ENCODE data around the gene IRX4.

The IRX4 gene

DNA sequence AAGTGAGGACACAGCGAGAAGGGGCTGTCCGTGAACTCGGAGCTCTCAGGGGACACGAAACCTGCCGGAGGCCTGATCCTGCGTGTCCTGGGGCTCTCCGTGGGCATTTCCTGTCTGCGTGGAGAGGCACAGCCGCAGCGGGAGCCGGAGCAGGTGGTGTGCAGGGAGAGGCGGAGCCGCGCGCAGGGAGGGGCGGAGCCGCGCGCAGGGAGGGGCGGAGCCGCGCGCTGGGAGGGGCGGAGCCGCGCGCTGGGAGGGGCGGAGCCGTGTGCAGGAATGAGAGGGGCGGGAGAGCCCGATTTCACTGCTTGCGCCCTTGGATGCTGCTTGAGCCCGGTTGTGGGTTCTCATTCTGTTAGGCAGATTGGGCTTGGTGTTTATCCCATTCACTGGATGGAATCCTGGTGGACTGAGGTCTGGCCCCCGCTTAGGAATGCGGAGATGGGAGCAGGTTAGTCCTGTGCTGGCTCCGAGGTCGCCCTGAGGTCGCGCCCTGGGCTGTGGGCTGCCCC, 54.8 kb downstream of the IRX4 start:
- no peak overlapping the region; the same call in 1 of the 2 replicates for H3K4me3 ChIP-seq (ENCODE audit: low read length)
- peaks cover 2% of the 10 kb centered on the region; the same call in 1 of the 2 replicates for H3K36me3 ChIP-seq (ENCODE audit: control insufficient read depth, insufficient read depth, low read length)
- no peak overlapping the region for H3K27ac ChIP-seq (ENCODE audit: low read length)
- H3K4me1 ChIP-seq (ENCODE audit: control insufficient read depth, insufficient read depth, low read length) = 0 out of 2 replicates have a peak, but pooled peaks cover 1% of the 10 kb centered on the region
- no peaks in the 10 kb centered on the region for H3K9me3 ChIP-seq (ENCODE audit: control insufficient read depth, insufficient read depth, low read length)
- WGBS (ENCODE audit: insufficient coverage, insufficient read length) = no CpG with 5 or more reads among the region's 39 CpGs
- DNase-seq (ENCODE audit: low read depth, low spot score) = no peak
- no peaks in the 10 kb centered on the region for H3K27me3 ChIP-seq (ENCODE audit: control insufficient read depth, insufficient read depth, low read length)

All from iPS DF 6.9 (cell line).